Stimulated activated CD4-positive, alpha-beta T cell treated with anti-CD3 and anti-CD28 coated beads, Interleukin-4, amount 100 ng/mL, for 1 hour (primary cell): Measurements from ENCODE around the gene ERCC4.

Experiments used
- DNase-seq: peaks from one replicate; pipeline ENCODE4 v3.0.0-alpha.2; 2020

The ERCC4 gene

GRCh38 chr16:13911871-13912270 lies 8.1 kb upstream of the ERCC4 start:
- DNase-seq, result no peak

GRCh38 chr16:13912891-13913290 lies 7.1 kb upstream of the ERCC4 start:
- DNase-seq, result no peak

- no peak for DNase-seq
These were observed 6.3 kb upstream of the ERCC4 start for GRCh38 chr16:13913374-13914292.

- DNase-seq, result no peak
These were observed 4.8 kb upstream of the ERCC4 start for GRCh38 chr16:13915033-13915635.

GRCh38 chr16:13919330-13919682 lies 648 bp upstream of the ERCC4 start:
- no peak for DNase-seq

- no peak for DNase-seq
These were observed 510 bp downstream of the ERCC4 start for GRCh38 chr16:13920510-13920818.

- DNase-seq, result no peak
These were observed 1.4 kb downstream of the ERCC4 start for GRCh38 chr16:13921328-13921727.

GRCh38 chr16:13923703-13924298 lies 3.8 kb downstream of the ERCC4 start:
- no peak for DNase-seq

GRCh38 chr16:13926464-13926863 lies 6.5 kb downstream of the ERCC4 start:
- no peak for DNase-seq

- no peak for DNase-seq
These were observed 6.9 kb downstream of the ERCC4 start for GRCh38 chr16:13926891-13927290.

- DNase-seq, result no peak
These were observed 8.7 kb downstream of the ERCC4 start for GRCh38 chr16:13928646-13929045.

- no peak for DNase-seq
These were observed 11.9 kb downstream of the ERCC4 start for GRCh38 chr16:13931845-13932244.

- DNase-seq, result no peak
These were observed 15.5 kb downstream of the ERCC4 start for GRCh38 chr16:13935408-13935807.

- no peak for DNase-seq
These were observed 16.2 kb downstream of the ERCC4 start for GRCh38 chr16:13936155-13936554.

GRCh38 chr16:13936596-13937081 lies 16.7 kb downstream of the ERCC4 start:
- DNase-seq, result no peak

GRCh38 chr16:13937411-13937810 lies 17.5 kb downstream of the ERCC4 start:
- no peak for DNase-seq

- DNase-seq, result no peak
These were observed 18.5 kb downstream of the ERCC4 start for GRCh38 chr16:13938480-13938879.

- DNase-seq, result no peak
These were observed 19.9 kb downstream of the ERCC4 start for GRCh38 chr16:13939821-13940220.

- no peak for DNase-seq
These were observed 20.5 kb downstream of the ERCC4 start for GRCh38 chr16:13940397-13940933.

- no peak for DNase-seq
These were observed 24.9 kb downstream of the ERCC4 start for GRCh38 chr16:13944816-13945215.

- DNase-seq, result no peak
These were observed 26.0 kb downstream of the ERCC4 start for GRCh38 chr16:13945744-13946485.

GRCh38 chr16:13948086-13948485 lies 28.1 kb downstream of the ERCC4 start:
- DNase-seq, result no peak
